A549 (cell line): ENCODE measurements around the gene AGBL4.

Experiments used
- CBX2 ChIP-seq: fragments of 200-600 bp; sonication (generic); IDR thresholded peaks from 2 replicates; pipeline ENCODE4 v1.6.1; 2016; ENCODE audit warnings: low read depth, mild to moderate bottlenecking, borderline replicate concordance
- CEBPB ChIP-seq, 2 experiments: fragments of >200 bp in 1 of 2; sonication (Bioruptor Twin) in 1 of 2; formaldehyde crosslinking in 1 of 2; IDR thresholded peaks; 2 replicates each; pipeline ENCODE4 v1.6.1; 2012 to 2016
- CHD2 ChIP-seq: fragments of 150-350 bp; IDR thresholded peaks from 2 replicates; pipeline ENCODE4 v1.6.1; 2014; ENCODE audit warnings: low read length; ENCODE audit not compliant: partially characterized antibody
- CHD4 ChIP-seq: fragments of 200-600 bp; sonication (generic); IDR thresholded peaks from 2 replicates; pipeline ENCODE4 v1.6.1; 2016; ENCODE audit warnings: antibody characterized with exemption, mild to moderate bottlenecking, borderline replicate concordance
- EP300 ChIP-seq, 2 experiments: fragments of >200 bp; sonication (Bioruptor Twin); formaldehyde crosslinking; IDR thresholded peaks; 2 replicates in 1 of 2; 3 replicates in 1 of 2; pipeline ENCODE4 v1.6.1; 2016 to 2017
- HDAC2 ChIP-seq: fragments of 200-600 bp; sonication (generic); IDR thresholded peaks from 2 replicates; pipeline ENCODE4 v1.6.1; 2016
- JUNB ChIP-seq: fragments of >200 bp; sonication (Bioruptor Twin); formaldehyde crosslinking; IDR thresholded peaks from 2 replicates; pipeline ENCODE4 v1.6.1; 2016
- POLR2A ChIP-seq: IDR thresholded peaks from 2 replicates; pipeline ENCODE4 v1.6.1; 2012; ENCODE audit warnings: mild to moderate bottlenecking, low read length
- POLR2AphosphoS2 ChIP-seq: conservative IDR thresholded peaks from 2 replicates; pipeline ENCODE4 v1.6.1; 2012; ENCODE audit warnings: low read length, improper control_type of control experiment, inconsistent platforms
- RAD21 ChIP-seq, 2 experiments: fragments of >200 bp in 1 of 2; sonication (Bioruptor Twin) in 1 of 2; formaldehyde crosslinking in 1 of 2; IDR thresholded peaks in 1 of 2; conservative IDR thresholded peaks in 1 of 2; 2 replicates in 1 of 2; 3 replicates in 1 of 2; pipeline ENCODE4 v1.6.1; 2012 to 2018; ENCODE audit warnings: inconsistent platforms in 1 of 2
- TF ChIP-seq, protein P1 (sequence below): fragments of >200 bp; sonication (Bioruptor Twin); formaldehyde crosslinking; IDR thresholded peaks from 3 replicates; pipeline ENCODE4 v1.5.1; 2016
- TF ChIP-seq, protein P2 (sequence below): IDR thresholded peaks from 2 replicates; pipeline ENCODE4 v1.6.1; 2012; ENCODE audit warnings: low read depth, borderline replicate concordance
- TF ChIP-seq, protein P3 (sequence below): IDR thresholded peaks from 2 replicates; pipeline ENCODE4 v1.6.1; 2012

DNA sequence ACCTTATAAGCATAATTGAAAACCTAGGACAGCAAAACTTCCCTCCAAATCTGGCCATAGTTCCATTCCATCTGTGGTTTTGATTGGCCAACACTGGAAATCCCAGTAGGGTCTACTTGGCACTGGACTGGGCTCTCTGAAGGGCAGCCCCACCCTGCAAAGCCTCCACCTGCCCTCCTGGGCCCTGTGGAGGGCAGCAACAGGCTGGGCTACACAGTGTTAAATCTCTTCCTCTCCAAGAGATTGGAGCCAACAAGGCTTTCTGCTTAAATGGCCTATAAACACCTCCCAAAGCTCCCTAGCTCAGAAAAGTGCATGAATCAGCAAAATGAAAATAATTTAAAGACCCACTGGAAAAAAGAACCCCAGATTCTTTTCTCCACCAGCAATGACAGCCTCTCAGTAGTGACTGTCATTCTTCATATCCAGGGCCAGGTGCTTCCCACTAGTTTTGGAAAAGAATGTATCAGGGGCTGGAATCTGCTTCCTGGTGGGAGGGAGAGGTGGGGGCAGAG is 1305.6 kb downstream of the AGBL4 start:
- TF ChIP-seq, protein P1, sequence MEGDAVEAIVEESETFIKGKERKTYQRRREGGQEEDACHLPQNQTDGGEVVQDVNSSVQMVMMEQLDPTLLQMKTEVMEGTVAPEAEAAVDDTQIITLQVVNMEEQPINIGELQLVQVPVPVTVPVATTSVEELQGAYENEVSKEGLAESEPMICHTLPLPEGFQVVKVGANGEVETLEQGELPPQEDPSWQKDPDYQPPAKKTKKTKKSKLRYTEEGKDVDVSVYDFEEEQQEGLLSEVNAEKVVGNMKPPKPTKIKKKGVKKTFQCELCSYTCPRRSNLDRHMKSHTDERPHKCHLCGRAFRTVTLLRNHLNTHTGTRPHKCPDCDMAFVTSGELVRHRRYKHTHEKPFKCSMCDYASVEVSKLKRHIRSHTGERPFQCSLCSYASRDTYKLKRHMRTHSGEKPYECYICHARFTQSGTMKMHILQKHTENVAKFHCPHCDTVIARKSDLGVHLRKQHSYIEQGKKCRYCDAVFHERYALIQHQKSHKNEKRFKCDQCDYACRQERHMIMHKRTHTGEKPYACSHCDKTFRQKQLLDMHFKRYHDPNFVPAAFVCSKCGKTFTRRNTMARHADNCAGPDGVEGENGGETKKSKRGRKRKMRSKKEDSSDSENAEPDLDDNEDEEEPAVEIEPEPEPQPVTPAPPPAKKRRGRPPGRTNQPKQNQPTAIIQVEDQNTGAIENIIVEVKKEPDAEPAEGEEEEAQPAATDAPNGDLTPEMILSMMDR = no peak
- no peak for TF ChIP-seq CHD4
- TF ChIP-seq EP300 (IDR thresholded peaks at IDR 0.05) = no peak
- TF ChIP-seq CHD2 = no peak
- TF ChIP-seq CEBPB (IDR thresholded peaks at IDR 0.05) = no peak
- no peak for TF ChIP-seq POLR2A
- TF ChIP-seq, protein P2, sequence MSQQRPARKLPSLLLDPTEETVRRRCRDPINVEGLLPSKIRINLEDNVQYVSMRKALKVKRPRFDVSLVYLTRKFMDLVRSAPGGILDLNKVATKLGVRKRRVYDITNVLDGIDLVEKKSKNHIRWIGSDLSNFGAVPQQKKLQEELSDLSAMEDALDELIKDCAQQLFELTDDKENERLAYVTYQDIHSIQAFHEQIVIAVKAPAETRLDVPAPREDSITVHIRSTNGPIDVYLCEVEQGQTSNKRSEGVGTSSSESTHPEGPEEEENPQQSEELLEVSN = no peak
- no peak for TF ChIP-seq CBX2
- TF ChIP-seq, protein P3, sequence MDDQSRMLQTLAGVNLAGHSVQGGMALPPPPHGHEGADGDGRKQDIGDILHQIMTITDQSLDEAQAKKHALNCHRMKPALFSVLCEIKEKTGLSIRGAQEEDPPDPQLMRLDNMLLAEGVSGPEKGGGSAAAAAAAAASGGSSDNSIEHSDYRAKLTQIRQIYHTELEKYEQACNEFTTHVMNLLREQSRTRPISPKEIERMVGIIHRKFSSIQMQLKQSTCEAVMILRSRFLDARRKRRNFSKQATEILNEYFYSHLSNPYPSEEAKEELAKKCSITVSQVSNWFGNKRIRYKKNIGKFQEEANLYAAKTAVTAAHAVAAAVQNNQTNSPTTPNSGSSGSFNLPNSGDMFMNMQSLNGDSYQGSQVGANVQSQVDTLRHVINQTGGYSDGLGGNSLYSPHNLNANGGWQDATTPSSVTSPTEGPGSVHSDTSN = no peak
- TF ChIP-seq RAD21 (conservative IDR thresholded peaks at IDR 0.05 in 1 of 2, IDR thresholded peaks at IDR 0.05 in 1 of 2) = no peak
- TF ChIP-seq HDAC2 = no peak
- no peak for TF ChIP-seq POLR2AphosphoS2
- TF ChIP-seq JUNB = no peak
